Fibroblast of lung (primary cell): ENCODE measurements around the gene OSBPL1A.

Experiments
- EZH2 ChIP-seq: IDR thresholded peaks from 2 replicates; pipeline ENCODE4 v1.5.1; 2012; ENCODE audit warnings: low read length, control low read depth, mild to moderate bottlenecking; ENCODE audit errors: missing control alignments
- TF ChIP-seq, protein P1 (sequence below), 2 donors: IDR thresholded peaks in 1 of 2; conservative IDR thresholded peaks in 1 of 2; 1 replicate in 1 of 2; 2 replicates in 1 of 2; pipeline ENCODE4 v1.5.1; 2011 to 2012; ENCODE audit warnings: low read length in 2 of 2, control low read depth in 1 of 2, inconsistent platforms in 1 of 2, low read depth in 1 of 2, mild to moderate bottlenecking in 1 of 2

DNA sequence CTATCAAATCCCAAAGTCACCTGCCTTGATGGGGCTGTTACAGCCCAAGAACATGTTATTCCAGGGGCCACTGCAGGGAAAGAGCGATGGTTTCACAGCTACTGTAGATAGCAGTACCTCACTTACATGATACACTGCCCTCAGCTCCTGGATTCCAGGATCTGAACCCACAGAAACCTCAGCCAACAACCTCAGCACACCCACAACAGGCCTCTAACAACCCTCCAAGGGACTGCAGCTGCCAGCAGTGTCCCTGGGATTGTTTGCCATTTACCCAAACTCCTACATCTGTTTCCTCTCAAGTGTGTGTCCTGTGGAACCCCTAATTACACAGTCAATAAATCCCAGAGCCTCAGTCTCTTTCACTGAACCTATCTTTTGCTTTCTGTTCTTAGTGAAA is 28.2 kb downstream of the OSBPL1A start:
- TF ChIP-seq EZH2, result no peak
- TF ChIP-seq, protein P1, sequence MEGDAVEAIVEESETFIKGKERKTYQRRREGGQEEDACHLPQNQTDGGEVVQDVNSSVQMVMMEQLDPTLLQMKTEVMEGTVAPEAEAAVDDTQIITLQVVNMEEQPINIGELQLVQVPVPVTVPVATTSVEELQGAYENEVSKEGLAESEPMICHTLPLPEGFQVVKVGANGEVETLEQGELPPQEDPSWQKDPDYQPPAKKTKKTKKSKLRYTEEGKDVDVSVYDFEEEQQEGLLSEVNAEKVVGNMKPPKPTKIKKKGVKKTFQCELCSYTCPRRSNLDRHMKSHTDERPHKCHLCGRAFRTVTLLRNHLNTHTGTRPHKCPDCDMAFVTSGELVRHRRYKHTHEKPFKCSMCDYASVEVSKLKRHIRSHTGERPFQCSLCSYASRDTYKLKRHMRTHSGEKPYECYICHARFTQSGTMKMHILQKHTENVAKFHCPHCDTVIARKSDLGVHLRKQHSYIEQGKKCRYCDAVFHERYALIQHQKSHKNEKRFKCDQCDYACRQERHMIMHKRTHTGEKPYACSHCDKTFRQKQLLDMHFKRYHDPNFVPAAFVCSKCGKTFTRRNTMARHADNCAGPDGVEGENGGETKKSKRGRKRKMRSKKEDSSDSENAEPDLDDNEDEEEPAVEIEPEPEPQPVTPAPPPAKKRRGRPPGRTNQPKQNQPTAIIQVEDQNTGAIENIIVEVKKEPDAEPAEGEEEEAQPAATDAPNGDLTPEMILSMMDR (conservative IDR thresholded peaks at IDR 0.05 in 1 of 2, IDR thresholded peaks at IDR 0.05 in 1 of 2; ENCODE audit: low read depth in 1 of 2, low read length in 2 of 2), result no peak
